ENCODE data around the gene ZSCAN21.
A peak's percentile ranks its signal among the peaks of the same experiment; 100 is the strongest.
"Not testable (repeated sequence)": the region's sequence is repeated elsewhere in the genome, so short reads cannot be mapped to it uniquely, and the experiment has no call there.

The ZSCAN21 gene

GRCh38 chr7:100049441-100050291 is at the start of gene ZSCAN21:
Gene ZSCAN21 (plus strand): TSS chr7:100049774. CDS start chr7:100057007, 7,233 bp downstream.
- DNase-seq: peak; percentile 82

- no peak for DNase-seq
Observed at GRCh38 chr7:100000239-100000638, 49.3 kb upstream of the ZSCAN21 start.

GRCh38 chr7:100003711-100004661 is 45.6 kb upstream of the ZSCAN21 start:
- DNase-seq: no peak

- DNase-seq: no peak
Observed at GRCh38 chr7:100007887-100008286, 41.7 kb upstream of the ZSCAN21 start.

GRCh38 chr7:100008525-100008924 is 41.0 kb upstream of the ZSCAN21 start:
- DNase-seq: no peak

- DNase-seq: not testable (repeated sequence)
Observed at GRCh38 chr7:100009952-100010351, 39.6 kb upstream of the ZSCAN21 start.

GRCh38 chr7:100010901-100011300 is 38.7 kb upstream of the ZSCAN21 start:
- DNase-seq: no peak

- no peak for DNase-seq
Observed at GRCh38 chr7:100011516-100011915, 38.1 kb upstream of the ZSCAN21 start.

- DNase-seq: not testable (repeated sequence)
Observed at GRCh38 chr7:100012385-100013327, 36.9 kb upstream of the ZSCAN21 start.

GRCh38 chr7:100013328-100013676 is 36.3 kb upstream of the ZSCAN21 start:
- DNase-seq: no peak

GRCh38 chr7:100015232-100016214 is 34.1 kb upstream of the ZSCAN21 start, which contains the start of gene ZKSCAN1:
Gene ZKSCAN1 (plus strand): TSS chr7:100015596. CDS start chr7:100023507, 7,911 bp downstream.
- DNase-seq: peak; percentile 89

GRCh38 chr7:100016215-100016901 is 33.2 kb upstream of the ZSCAN21 start:
- no peak for DNase-seq

- no peak for DNase-seq
Observed at GRCh38 chr7:100017300-100017699, 32.3 kb upstream of the ZSCAN21 start.

GRCh38 chr7:100017875-100018274 is 31.7 kb upstream of the ZSCAN21 start:
- no peak for DNase-seq

- no peak for DNase-seq
Observed at GRCh38 chr7:100019908-100020307, 29.7 kb upstream of the ZSCAN21 start.

- no peak for DNase-seq
Observed at GRCh38 chr7:100021297-100021696, 28.3 kb upstream of the ZSCAN21 start.

- no peak for DNase-seq
Observed at GRCh38 chr7:100022621-100023020, 27.0 kb upstream of the ZSCAN21 start.

GRCh38 chr7:100023526-100023925 is 26.0 kb upstream of the ZSCAN21 start:
- DNase-seq: no peak

- no peak for DNase-seq
Observed at GRCh38 chr7:100024020-100024619, 25.5 kb upstream of the ZSCAN21 start.

GRCh38 chr7:100027197-100027596 is 22.4 kb upstream of the ZSCAN21 start:
- no peak for DNase-seq

All from CD4-positive, alpha-beta T cell treated with Interferon gamma for 1 hour (primary cell).